Activated effector memory CD4-positive, alpha-beta T cell treated with anti-CD3 and anti-CD28 coated beads, Interleukin-2, amount 50 U/mL, for 16 hours (primary cell): ENCODE results near the gene WLS.

Experiments
- DNase-seq: peaks from one replicate; pipeline ENCODE4 v3.0.0-alpha.2; 2020

WLS gene

DNA sequence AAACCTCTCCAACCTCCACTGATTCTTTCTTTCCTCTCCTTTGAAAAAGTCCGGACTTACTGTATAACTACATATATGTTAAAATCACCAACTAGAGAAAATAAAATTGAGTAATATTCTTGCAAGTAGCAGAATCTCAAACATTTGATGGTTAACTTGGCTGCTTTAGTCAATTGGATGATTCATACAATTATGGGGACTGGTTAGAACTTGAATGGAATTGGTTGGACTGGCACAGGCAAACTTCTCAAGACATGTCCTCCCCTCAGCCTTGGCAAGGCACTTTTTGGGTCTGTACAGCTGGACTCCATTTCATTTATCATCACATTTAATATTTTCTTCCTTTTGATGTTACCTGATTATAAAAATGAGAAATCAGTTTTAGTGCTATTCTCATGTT, 6.5 kb downstream of the WLS start:
- DNase-seq: no peak

DNA sequence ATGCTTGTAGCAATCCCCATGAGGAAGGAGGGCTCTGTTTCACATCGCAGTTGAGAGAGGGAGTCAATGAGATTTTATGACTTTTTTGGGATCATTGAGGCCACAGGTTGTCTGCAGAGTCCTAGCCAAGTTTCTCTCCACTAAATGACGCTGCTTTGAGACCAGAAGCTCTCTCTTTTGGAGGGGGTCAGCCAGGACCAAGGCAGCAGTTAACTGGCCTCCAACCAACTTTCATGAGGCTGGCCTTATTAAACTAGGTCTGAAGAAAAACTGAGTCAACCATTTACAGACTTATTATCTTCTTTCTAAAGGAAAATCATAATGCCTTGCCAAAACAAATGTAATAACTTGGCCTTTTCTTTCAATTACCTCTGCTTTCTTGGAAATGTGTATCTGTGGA, 8.6 kb downstream of the WLS start:
- DNase-seq: no peak

DNA sequence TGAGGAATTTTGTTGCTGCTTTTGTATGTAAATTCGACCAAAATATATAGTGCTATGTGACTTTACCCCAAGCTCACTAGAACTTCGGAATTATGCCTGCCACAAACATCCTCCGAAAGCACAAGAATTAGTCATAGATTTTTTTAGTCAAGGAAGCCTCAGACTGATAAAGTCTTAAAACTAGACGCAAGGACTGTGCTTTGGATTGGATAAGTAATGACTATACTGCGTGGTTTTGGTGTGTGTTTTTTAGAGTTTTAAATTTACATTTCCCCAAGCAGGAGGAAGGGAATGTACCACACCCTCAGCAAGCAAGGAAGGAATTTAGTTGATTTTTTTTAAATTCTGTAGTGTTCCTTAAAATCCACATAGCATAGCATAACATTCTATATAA, 10.3 kb downstream of the WLS start:
- DNase-seq: no peak

- no peak for DNase-seq
Observed at GRCh38 chr1:68221001-68221979, 11.0 kb downstream of the WLS start.

- DNase-seq: no peak
Observed at GRCh38 chr1:68220420-68220819, 11.9 kb downstream of the WLS start.

DNA sequence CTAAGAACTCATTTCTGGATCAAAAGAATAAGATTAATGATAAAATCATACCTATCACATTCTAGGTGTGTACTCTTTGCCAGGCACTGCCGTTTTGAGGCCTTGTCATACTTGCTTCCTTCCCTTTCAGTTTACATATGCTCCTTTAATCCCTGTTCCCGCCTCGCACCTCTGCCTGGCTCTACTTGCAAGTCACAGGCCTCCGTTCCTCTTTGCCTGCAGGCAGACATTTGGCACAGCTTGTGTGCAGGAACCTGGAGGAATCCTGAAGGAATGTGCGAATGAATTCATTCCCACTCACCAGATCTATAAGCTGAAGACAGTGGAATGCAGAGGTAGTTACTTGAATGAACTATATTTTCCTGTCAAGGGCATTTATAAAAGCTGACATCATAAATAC, 13.8 kb downstream of the WLS start:
- no peak for DNase-seq

DNA sequence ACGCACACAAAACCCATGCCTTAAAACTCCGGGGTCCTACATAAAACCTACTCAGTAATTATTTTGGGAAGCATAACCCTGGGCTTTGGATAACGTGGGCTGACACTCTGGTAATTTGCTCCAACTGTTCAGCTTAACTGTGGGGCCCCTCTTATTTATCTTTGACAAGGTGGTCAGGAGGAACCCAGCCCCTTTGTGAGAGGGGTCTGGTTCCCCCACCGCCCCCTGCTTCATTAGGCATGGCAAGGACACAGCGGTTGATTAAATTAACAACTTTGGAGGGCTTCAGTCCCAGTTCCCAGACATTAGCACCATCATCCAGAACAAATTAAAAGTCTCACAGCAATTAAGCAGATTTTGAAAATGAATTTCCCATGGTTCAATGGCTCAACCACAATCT, 14.7 kb downstream of the WLS start:
- DNase-seq: no peak

DNA sequence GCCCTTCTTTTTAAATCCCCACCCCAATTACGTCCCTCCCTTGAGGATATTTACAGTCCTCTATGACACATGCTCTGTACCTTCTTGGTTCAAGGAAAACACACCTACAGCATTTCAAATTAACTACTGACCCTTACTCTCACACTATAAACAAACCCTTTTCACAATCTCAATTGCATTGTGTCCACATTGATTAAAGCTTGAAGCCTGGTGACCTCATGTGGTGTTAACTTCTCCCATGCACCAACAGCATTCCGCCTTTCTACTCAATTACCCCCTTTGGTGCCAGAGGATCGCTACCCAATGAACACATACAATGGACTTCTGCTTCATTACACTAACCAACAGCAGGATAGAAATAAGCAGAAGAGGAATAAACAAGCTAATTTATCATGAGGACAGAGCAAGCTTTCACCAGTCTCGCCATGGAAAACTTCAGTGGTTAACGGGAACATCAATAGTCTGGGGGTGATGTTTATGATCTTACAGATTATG, 15.2 kb downstream of the WLS start:
- no peak for DNase-seq

GRCh38 chr1:68216089-68216772, 16.1 kb downstream of the WLS start:
- no peak for DNase-seq

GRCh38 chr1:68213843-68214242, 18.5 kb downstream of the WLS start:
- no peak for DNase-seq

DNA sequence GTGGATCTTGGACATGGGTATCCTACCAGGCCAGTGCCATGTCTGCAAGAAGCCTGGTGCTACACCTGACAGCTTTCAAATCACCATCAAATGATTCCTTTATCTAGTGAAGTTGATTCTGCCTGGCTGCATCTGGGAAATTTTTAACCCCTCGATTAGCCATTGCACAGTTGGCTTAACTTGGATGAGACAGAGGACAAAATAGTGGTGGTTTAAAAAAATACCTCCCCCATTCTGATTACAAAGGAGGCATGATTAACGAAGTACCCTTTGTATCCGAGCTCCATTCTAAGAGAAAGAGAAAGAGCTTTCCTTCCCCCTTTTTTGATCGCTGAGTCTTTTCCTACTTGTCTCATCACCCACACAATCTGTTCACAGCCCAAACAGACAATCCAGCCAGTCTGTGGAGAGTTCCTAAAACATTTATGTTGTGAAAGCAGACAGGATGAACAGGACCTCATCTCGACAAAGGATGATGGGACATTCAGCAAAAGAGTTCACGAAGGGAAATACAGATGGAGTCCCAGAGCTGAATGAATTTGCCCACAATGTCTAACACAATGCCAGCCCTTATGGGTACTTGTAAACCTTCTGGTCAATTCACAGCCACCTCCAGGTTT, 20.5 kb downstream of the WLS start:
- no peak for DNase-seq

- no peak for DNase-seq
Observed at GRCh38 chr1:68210829-68211228, 21.5 kb downstream of the WLS start.

DNA sequence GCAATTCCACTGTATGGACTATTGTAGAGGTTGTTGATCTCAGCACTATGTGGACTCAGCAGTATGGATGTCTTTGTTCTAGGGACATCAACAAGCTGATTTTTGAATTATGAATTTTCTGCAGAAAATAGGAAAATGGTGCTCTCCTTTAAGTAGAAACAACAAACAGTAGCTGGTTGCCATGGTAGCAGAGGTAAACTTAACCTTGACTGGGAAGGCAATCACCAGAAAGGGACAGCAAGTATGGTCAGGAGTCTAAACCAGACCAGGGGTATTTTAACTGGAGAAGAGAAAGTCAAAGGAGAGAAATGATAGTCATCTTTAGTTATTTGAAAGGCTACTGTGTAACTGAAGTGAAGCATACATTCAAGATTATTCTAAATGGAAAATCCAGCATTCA, 22.3 kb downstream of the WLS start:
- no peak for DNase-seq

DNA sequence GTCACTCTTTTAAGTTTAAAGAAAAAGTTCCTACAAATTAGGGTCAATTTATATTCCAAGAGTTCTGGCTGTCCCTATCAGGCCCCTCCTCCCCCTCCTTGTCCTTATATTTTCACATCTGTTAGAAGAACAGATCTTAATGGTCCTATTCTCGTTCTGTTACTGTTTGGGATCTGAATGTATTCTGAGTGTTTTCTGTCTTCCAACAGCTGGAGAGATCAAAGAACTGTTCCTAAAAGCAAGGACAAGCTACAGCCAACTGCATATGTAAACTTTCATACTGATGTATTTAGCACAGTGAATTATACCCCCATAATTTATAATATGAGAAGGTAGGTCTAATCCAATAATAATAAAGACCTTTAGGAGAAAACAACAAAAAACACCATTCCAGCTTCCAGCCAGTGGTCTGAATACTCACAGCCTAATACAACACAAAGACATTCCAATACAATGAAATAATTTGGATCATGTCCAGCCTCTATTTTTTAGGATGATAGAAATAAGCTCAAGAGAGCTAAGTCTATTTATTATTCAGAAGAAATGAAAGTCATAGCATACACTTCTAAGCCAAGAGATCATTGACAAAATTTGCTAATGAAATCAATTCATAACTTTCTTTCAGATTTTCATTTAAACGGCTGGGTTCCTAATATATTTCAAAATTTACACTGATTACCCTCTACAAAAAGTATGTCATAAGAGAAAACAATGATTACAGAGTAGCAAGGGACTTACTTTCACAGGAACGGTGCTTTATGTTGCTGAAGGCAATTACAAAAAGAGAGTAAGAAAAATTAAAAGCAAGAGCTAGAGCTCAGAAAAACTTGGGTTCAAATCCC, 25.3 kb downstream of the WLS start:
- no peak for DNase-seq

- DNase-seq: no peak
Observed at GRCh38 chr1:68205794-68206358, 26.4 kb downstream of the WLS start.

DNA sequence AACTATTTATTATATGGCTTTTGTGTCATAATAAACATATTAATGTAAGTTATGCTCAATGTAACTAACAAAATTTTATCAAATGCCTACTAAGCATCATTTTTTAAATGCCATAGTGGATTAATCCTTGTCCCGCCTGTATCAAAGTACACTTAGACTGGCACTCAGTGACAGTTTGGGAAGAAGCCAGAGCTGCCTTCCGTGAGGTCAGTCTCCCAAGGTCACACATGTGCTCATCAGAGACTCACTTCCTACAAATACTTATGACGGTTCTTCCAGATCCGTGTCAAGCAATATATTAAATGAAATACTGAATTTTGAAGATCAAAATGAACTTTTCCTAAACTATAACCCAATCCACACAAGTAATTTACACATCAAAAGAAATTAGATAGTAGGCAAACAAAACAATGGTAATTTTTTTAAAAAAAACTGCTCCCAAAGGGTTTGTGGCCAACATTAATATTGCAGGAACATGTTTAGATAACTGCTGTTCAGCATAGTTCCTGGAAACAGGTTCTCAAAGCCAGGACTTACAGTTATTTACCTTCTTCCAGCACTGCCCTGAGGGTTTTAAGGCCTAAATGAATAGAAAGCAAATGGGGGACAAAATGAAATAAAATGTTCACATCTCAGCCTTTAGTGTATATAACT, 27.2 kb downstream of the WLS start:
- DNase-seq: no peak

GRCh38 chr1:68202239-68202832, 30.0 kb downstream of the WLS start:
- DNase-seq: no peak

DNA sequence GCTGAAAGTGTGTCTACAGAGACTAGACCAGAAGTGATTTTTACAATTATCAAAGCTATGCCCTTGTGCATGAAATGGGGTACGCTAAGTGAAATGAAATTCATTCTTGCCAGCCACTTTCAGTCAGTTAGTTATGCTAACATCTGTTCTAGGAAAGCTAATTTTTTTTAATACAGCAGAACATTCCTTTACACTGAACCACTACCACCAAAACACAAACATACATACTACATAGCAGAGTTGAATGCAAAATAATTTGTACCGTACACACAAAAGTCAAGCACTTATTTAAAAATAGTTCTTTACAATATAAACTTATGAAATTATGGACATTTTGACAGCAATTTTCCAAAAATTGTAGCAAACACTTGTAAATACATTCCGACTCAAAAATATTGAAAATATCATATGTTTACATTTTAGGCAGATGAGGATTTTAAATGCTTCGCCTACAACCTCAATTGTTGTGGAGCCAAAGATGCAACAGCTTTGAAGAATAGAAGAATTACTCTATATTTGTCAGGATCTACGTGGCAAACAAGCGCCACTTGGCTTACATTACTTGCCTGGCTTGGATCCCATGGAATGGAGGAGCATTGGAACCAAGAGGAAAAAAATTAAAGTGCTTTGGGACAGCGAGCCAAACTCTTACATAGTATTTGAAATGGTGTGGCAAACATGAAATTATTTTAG, 30.6 kb downstream of the WLS start:
- DNase-seq: no peak

- no peak for DNase-seq
Observed at GRCh38 chr1:68199603-68200002, 32.7 kb downstream of the WLS start.

- DNase-seq: no peak
Observed at GRCh38 chr1:68198752-68199151, 33.6 kb downstream of the WLS start.

DNA sequence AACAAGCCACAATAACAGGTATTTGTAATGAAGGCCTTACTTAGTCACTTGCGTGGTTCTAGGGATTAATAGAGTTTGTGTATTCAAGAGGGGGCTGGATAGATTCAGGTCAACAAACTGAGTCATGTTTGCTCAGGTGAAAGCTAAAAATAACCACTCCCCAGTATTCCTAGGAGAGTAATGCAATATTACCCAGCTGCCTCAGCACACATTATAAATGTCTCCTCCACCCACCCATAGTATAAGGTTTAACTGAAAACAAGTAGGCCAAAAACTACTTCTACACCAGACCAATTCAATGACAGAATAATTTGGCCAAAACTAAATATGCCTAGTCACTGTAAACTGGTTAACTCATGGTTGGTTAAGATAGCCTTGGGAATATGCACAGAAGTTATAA, 34.4 kb downstream of the WLS start:
- DNase-seq: no peak
